IMR-90 (cell line): ENCODE measurements around the gene ADAMTS17. TPM values are rescaled to one million over a fixed set of nuclear protein-coding genes. Genes with fewer than 3 reads are reported as not detected.

ENCODE experiments used
- ATAC-seq: fragments of 200-7000 bp; cut with Tn5 transposase; 2 replicates; pipeline ENCODE4 v1.9.1; 2020; ENCODE audit warnings: low read depth, mild to moderate bottlenecking, moderate library complexity
- BruUV-seq: library from RNA; stranded (reverse); fragments of 400-500 nt; replicated peaks from 2 replicates; lab custom pipeline; 2021; lab: Mats Ljungman, UMichigan
- CTCF ChIA-PET: fragments of 300-600 bp; formaldehyde crosslinking; extraction: SDS; loops from one replicate; lab custom pipeline; 2021; ENCODE audit warnings: antibody characterized with exemption; lab: Yijun Ruan, JAX
- POLR2A ChIA-PET: fragments of 300-600 bp; sonication (Branson Sonifier 250); formaldehyde crosslinking; loops from one replicate; lab custom pipeline; 2022; ENCODE audit warnings: antibody characterized with exemption; ENCODE audit not compliant: unreplicated experiment; lab: Charles Lee
- DNase-seq: peaks from one replicate; pipeline ENCODE4 v3.0.0; 2013
- H2AFZ ChIP-seq: replicated peaks from 2 replicates; pipeline ENCODE3; 2013; ENCODE audit warnings: low read length, mild to moderate bottlenecking; ENCODE audit not compliant: poor library complexity
- H2AK5ac ChIP-seq: 2 replicates; pipeline ENCODE4 v1.6.1; 2013; ENCODE audit warnings: low read depth, low read length, inconsistent platforms
- H2AK9ac ChIP-seq: replicated peaks from 2 replicates; pipeline ENCODE3; 2013; ENCODE audit warnings: mild to moderate bottlenecking, low read depth, low read length, moderate library complexity; ENCODE audit not compliant: poor library complexity
- H2BK120ac ChIP-seq: 2 replicates; pipeline ENCODE4 v1.6.1; 2013; ENCODE audit warnings: low read depth, low read length, inconsistent platforms
- H2BK15ac ChIP-seq: 3 replicates; pipeline ENCODE4 v1.6.1; 2013; ENCODE audit warnings: low read depth, low read length, inconsistent platforms
- H2BK20ac ChIP-seq: 2 replicates; pipeline ENCODE4 v1.6.1; 2013; ENCODE audit warnings: low read depth, mild to moderate bottlenecking, inconsistent platforms, low read length, moderate library complexity
- H2BK5ac ChIP-seq: 2 replicates; pipeline ENCODE4 v1.6.1; 2013; ENCODE audit warnings: mild to moderate bottlenecking, low read depth, low read length, inconsistent platforms; ENCODE audit not compliant: poor library complexity, severe bottlenecking
- H3K14ac ChIP-seq: replicated peaks from 2 replicates; pipeline ENCODE4 v1.6.1; 2013; ENCODE audit warnings: low read depth, low read length, inconsistent platforms
- H3K18ac ChIP-seq: 2 replicates; pipeline ENCODE4 v1.6.1; 2013; ENCODE audit warnings: low read depth, low read length, control low read depth
- H3K23ac ChIP-seq: 2 replicates; pipeline ENCODE4 v1.6.1; 2013; ENCODE audit warnings: low read depth, low read length, inconsistent platforms
- H3K27ac ChIP-seq: 2 replicates; pipeline ENCODE4 v1.5.1; 2013; ENCODE audit warnings: mild to moderate bottlenecking, control low read depth, low read length; ENCODE audit not compliant: insufficient read depth
- H3K27me3 ChIP-seq: 2 replicates; pipeline ENCODE4 v1.6.1; 2013; ENCODE audit warnings: low read length; ENCODE audit not compliant: control insufficient read depth, insufficient read depth
- H3K36me3 ChIP-seq: 2 replicates; pipeline ENCODE4 v1.6.1; 2013; ENCODE audit warnings: low read length, mixed read lengths; ENCODE audit not compliant: control insufficient read depth, insufficient read depth
- H3K4ac ChIP-seq: 2 replicates; pipeline ENCODE4 v1.6.1; 2013; ENCODE audit warnings: low read depth, low read length, inconsistent platforms
- H3K4me1 ChIP-seq: 2 replicates; pipeline ENCODE4 v1.6.1; 2013; ENCODE audit warnings: low read length, mixed read lengths; ENCODE audit not compliant: control insufficient read depth, insufficient read depth
- H3K4me2 ChIP-seq: 2 replicates; pipeline ENCODE4 v1.6.1; 2013; ENCODE audit warnings: low read depth, mild to moderate bottlenecking, control low read depth, low read length, moderate library complexity
- H3K4me3 ChIP-seq: 2 replicates; pipeline ENCODE4 v1.5.1; 2013; ENCODE audit warnings: low read depth, mild to moderate bottlenecking, control low read depth, low read length, moderate library complexity; ENCODE audit not compliant: insufficient read depth
- H3K56ac ChIP-seq: 2 replicates; pipeline ENCODE4 v1.6.1; 2013; ENCODE audit warnings: low read length, inconsistent platforms; ENCODE audit not compliant: insufficient read depth; ENCODE audit errors: extremely low read depth
- H3K79me1 ChIP-seq, 2 experiments: 2 replicates each; pipeline ENCODE4 v1.6.1; 2013; ENCODE audit warnings: low read length in 2 of 2, inconsistent platforms in 1 of 2, low read depth in 1 of 2
- H3K9ac ChIP-seq: 2 replicates; pipeline ENCODE4 v1.6.1; 2013; ENCODE audit warnings: low read depth, low read length, control low read depth
- H3K9me1 ChIP-seq: 2 replicates; pipeline ENCODE4 v1.6.1; 2013; ENCODE audit warnings: low read length, inconsistent platforms; ENCODE audit not compliant: insufficient read depth
- H3K9me3 ChIP-seq: 2 replicates; pipeline ENCODE4 v1.6.1; 2013; ENCODE audit warnings: low read length; ENCODE audit not compliant: control insufficient read depth, insufficient read depth
- H4K20me1 ChIP-seq: 2 replicates; pipeline ENCODE4 v1.6.1; 2013; ENCODE audit warnings: low read length, inconsistent platforms; ENCODE audit not compliant: insufficient read depth
- H4K5ac ChIP-seq: 2 replicates; pipeline ENCODE4 v1.6.1; 2013; ENCODE audit warnings: mild to moderate bottlenecking, low read depth, low read length, control low read depth
- H4K8ac ChIP-seq, 2 experiments: 2 replicates each; pipeline ENCODE4 v1.6.1; 2013; ENCODE audit warnings: low read depth in 2 of 2, low read length in 2 of 2, control low read depth in 1 of 2, inconsistent platforms in 1 of 2
- H4K91ac ChIP-seq: 2 replicates; pipeline ENCODE4 v1.6.1; 2013; ENCODE audit warnings: low read depth, low read length, inconsistent platforms; ENCODE audit not compliant: insufficient read depth
- BHLHE40 ChIP-seq: fragments of 150-350 bp; IDR thresholded peaks from 2 replicates; pipeline ENCODE4 v1.6.1; 2016; ENCODE audit warnings: mild to moderate bottlenecking, low read depth, low read length
- CEBPB ChIP-seq: IDR thresholded peaks from 2 replicates; pipeline ENCODE4 v1.6.1; 2012; ENCODE audit warnings: low read depth, low read length, improper control_type of control experiment
- CHD1 ChIP-seq: IDR thresholded peaks from 2 replicates; pipeline ENCODE4 v1.6.1; 2012; ENCODE audit warnings: low read depth, low read length, improper control_type of control experiment
- MAZ ChIP-seq: IDR thresholded peaks from 2 replicates; pipeline ENCODE4 v1.6.1; 2012; ENCODE audit warnings: low read depth, mild to moderate bottlenecking, low read length, improper control_type of control experiment, moderate library complexity, borderline replicate concordance
- MXI1 ChIP-seq: IDR thresholded peaks from 2 replicates; pipeline ENCODE4 v1.6.1; 2012; ENCODE audit warnings: low read depth, mild to moderate bottlenecking, low read length, moderate library complexity, borderline replicate concordance
- POLR2A ChIP-seq: IDR thresholded peaks from 2 replicates; pipeline ENCODE4 v1.6.1; 2012; ENCODE audit warnings: mild to moderate bottlenecking, low read depth, low read length
- RAD21 ChIP-seq: IDR thresholded peaks from 2 replicates; pipeline ENCODE4 v1.6.1; 2012; ENCODE audit warnings: low read length, improper control_type of control experiment
- RCOR1 ChIP-seq: IDR thresholded peaks from 2 replicates; pipeline ENCODE4 v1.6.1; 2012; ENCODE audit warnings: mild to moderate bottlenecking, low read length, improper control_type of control experiment; ENCODE audit not compliant: insufficient replicate concordance
- RFX5 ChIP-seq: IDR thresholded peaks from 2 replicates; pipeline ENCODE4 v1.8.0; 2012; ENCODE audit warnings: low read depth, mild to moderate bottlenecking, low read length, moderate library complexity
- USF2 ChIP-seq: fragments of 150-350 bp; IDR thresholded peaks from 2 replicates; pipeline ENCODE4 v1.6.1; 2017; ENCODE audit warnings: mild to moderate bottlenecking, antibody characterized with exemption, low read length, low read depth
- WGBS, 2 experiments: methylation state at CpG; one replicate each; pipeline versions ENCODE4 v1.1.5 to v1.1.7; 2013; ENCODE audit warnings: missing lambda C conversion rate in 2 of 2; ENCODE audit not compliant: insufficient read length in 1 of 2; ENCODE audit errors: extremely low coverage in 2 of 2; 5-methylcytosine and 5-hydroxymethylcytosine counted together
- dilution Hi-C: fragments of 300-500 bp; cut with HindIII; formaldehyde crosslinking; loops from one replicate; pipeline ENCODE4 v1.14.3; 2018; ENCODE audit warnings: low sequenced_read_pairs; ENCODE audit not compliant: unreplicated experiment
- in situ Hi-C: fragments of 300-500 bp; cut with MboI; formaldehyde crosslinking; loops from 3 replicates; pipeline ENCODE4 v1.14.3; 2019; ENCODE audit warnings: low sequenced_read_pairs, inconsistent platforms, mixed read lengths
- intact Hi-C: fragments of 100-400 bp; cut with micrococcal nuclease; formaldehyde crosslinking; loops from 2 replicates; pipeline ENCODE4 v1.10.0; 2022
- polyA plus RNA-seq, 3 experiments: library from polyadenylated mRNA; depleted of rRNA; stranded (reverse); fragments of >200 nt; gene quantifications; 2 replicates each; pipeline ENCODE4 v1.2.3, GENCODE V29; 2012; ENCODE audit warnings: low replicate concordance in 1 of 3
- total RNA-seq: library from RNA; depleted of rRNA; stranded (reverse); fragments of >200 nt; gene quantifications from 2 replicates; pipeline ENCODE4 v1.2.3, GENCODE V29; 2012
- TF ChIP-seq, protein P1 (sequence below): fragments of 150-350 bp; IDR thresholded peaks from 2 replicates; pipeline ENCODE4 v1.6.1; 2016; ENCODE audit warnings: low read depth, mild to moderate bottlenecking, low read length, moderate library complexity, borderline replicate concordance

ADAMTS17 gene
- total and polyA plus RNA-seq, 2 of the 4 experiments (the other 2 are of a cell fraction), result 0.03 TPM; not detected in 1

- H2BK20ac ChIP-seq, result no peak overlapping the region
- no peak overlapping the region for H3K9ac ChIP-seq
- H3K4me2 ChIP-seq, result no peak overlapping the region
- no peak overlapping the region for H2BK120ac ChIP-seq
- DNase-seq, result no peak
- no peak overlapping the region for H2AK9ac ChIP-seq
- ATAC-seq, result no peak
- H3K27me3 ChIP-seq, result no peaks in the 10 kb centered on the region
- H3K9me1 ChIP-seq, result no peaks in the 10 kb centered on the region
- no peak overlapping the region for H3K23ac ChIP-seq
- no TSS peak for BruUV-seq
- H3K36me3 ChIP-seq, result no peaks in the 10 kb centered on the region
- 75% methylated on average over 16 of the region's 25 CpGs; no CpG with 5 or more reads in 1 of the 2 experiments for WGBS, 2 experiments
- H2BK5ac ChIP-seq, result no peak overlapping the region
- H4K91ac ChIP-seq, result no peak overlapping the region
- no peak overlapping the region for H4K8ac ChIP-seq
- H3K4me3 ChIP-seq, result no peak overlapping the region
- no peak overlapping the region for H3K14ac ChIP-seq
- H3K27ac ChIP-seq, result no peak overlapping the region
- no peak overlapping the region for H2AK5ac ChIP-seq
- H3K56ac ChIP-seq, result no peak overlapping the region
- ChIA-PET POLR2A (no interaction called here), CTCF (no interaction called here)
- H2BK15ac ChIP-seq, result no peak overlapping the region
- H3K4ac ChIP-seq, result no peak overlapping the region
- no peaks in the 10 kb centered on the region for H3K79me1 ChIP-seq
- H4K5ac ChIP-seq, result no peak overlapping the region
- no peak overlapping the region for H3K18ac ChIP-seq
- dilution Hi-C loops, result no loop called here
- intact Hi-C loops, result no loop called here
- H3K4me1 ChIP-seq, result no peaks in the 10 kb centered on the region
- no peak overlapping the region for H2AFZ ChIP-seq
- in situ Hi-C loops, result no loop called here
- H3K9me3 ChIP-seq, result peaks cover 45% of the 10 kb centered on the region
- H4K20me1 ChIP-seq, result no peaks in the 10 kb centered on the region
- no peak for TF ChIP-seq CEBPB
- TF ChIP-seq, protein P1, sequence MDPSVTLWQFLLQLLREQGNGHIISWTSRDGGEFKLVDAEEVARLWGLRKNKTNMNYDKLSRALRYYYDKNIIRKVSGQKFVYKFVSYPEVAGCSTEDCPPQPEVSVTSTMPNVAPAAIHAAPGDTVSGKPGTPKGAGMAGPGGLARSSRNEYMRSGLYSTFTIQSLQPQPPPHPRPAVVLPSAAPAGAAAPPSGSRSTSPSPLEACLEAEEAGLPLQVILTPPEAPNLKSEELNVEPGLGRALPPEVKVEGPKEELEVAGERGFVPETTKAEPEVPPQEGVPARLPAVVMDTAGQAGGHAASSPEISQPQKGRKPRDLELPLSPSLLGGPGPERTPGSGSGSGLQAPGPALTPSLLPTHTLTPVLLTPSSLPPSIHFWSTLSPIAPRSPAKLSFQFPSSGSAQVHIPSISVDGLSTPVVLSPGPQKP, result no peak
- TF ChIP-seq RFX5, result no peak
- no peak for TF ChIP-seq RCOR1
- no peak for TF ChIP-seq POLR2A
- no peak for TF ChIP-seq USF2
- TF ChIP-seq MXI1, result no peak
- TF ChIP-seq RAD21, result no peak
- no peak for TF ChIP-seq BHLHE40
- no peak for TF ChIP-seq MAZ
- TF ChIP-seq CHD1, result no peak
Measured at GRCh38 chr15:100261302-100262240, 80.2 kb downstream of the ADAMTS17 start.
